NCI-H1694 (cell line): ENCODE data around the gene SCARF2.
"Not testable (repeated sequence)": the region's sequence is repeated elsewhere in the genome, so short reads cannot be mapped to it uniquely, and the experiment has no call there.

Experiments
- DNase-seq: peaks from one replicate; lab custom pipeline; 2025; lab: John Stamatoyannopoulos, UW

SCARF2 gene

GRCh38 chr22:20392983-20393704 is 44.5 kb downstream of the SCARF2 start:
- no peak for DNase-seq

GRCh38 chr22:20392365-20392881 is 45.2 kb downstream of the SCARF2 start:
- not testable (repeated sequence) for DNase-seq

GRCh38 chr22:20391222-20391621 is 46.4 kb downstream of the SCARF2 start:
- no peak for DNase-seq

GRCh38 chr22:20390394-20390907 is 47.2 kb downstream of the SCARF2 start:
- no peak for DNase-seq

GRCh38 chr22:20389288-20389687 is 48.3 kb downstream of the SCARF2 start:
- DNase-seq: no peak

GRCh38 chr22:20388200-20388599 is 49.4 kb downstream of the SCARF2 start:
- DNase-seq: no peak

- DNase-seq: no peak
Measured at GRCh38 chr22:20386972-20387371, 50.7 kb downstream of the SCARF2 start.

- DNase-seq: no peak
Measured at GRCh38 chr22:20386336-20386735, 51.3 kb downstream of the SCARF2 start.

GRCh38 chr22:20384865-20385264 is 52.8 kb downstream of the SCARF2 start:
- no peak for DNase-seq

GRCh38 chr22:20384171-20384570 is 53.5 kb downstream of the SCARF2 start:
- no peak for DNase-seq

- no peak for DNase-seq
Measured at GRCh38 chr22:20383538-20383937, 54.1 kb downstream of the SCARF2 start.

GRCh38 chr22:20380486-20380885 is 57.1 kb downstream of the SCARF2 start:
- no peak for DNase-seq

- not testable (repeated sequence) for DNase-seq
Measured at GRCh38 chr22:20378684-20379083, 58.9 kb downstream of the SCARF2 start.

- no peak for DNase-seq
Measured at GRCh38 chr22:20378110-20378509, 59.5 kb downstream of the SCARF2 start.

- not testable (repeated sequence) for DNase-seq
Measured at GRCh38 chr22:20376983-20377382, 60.6 kb downstream of the SCARF2 start.

GRCh38 chr22:20376281-20376680 is 61.3 kb downstream of the SCARF2 start:
- DNase-seq: not testable (repeated sequence)
